ENCODE results near the gene PDZK1. TPM values are rescaled to one million over a fixed set of nuclear protein-coding genes. Genes with fewer than 3 reads are reported as not detected.
A peak's percentile ranks its signal among the peaks of the same experiment; 100 is the strongest.
"Not testable (repeated sequence)": the region's sequence is repeated elsewhere in the genome, so short reads cannot be mapped to it uniquely, and the experiment has no call there.

Gene PDZK1
- total and polyA plus RNA-seq, 9 donors = 0.21 to 13.4 (median 0.83) TPM; not detected in 2

- Histone ChIP-seq H3K4me3 (no peak overlapping the region), H3K9me3 (no peaks in the 10 kb centered on the region), H3K4me1 (ENCODE audit: insufficient read depth) (no peaks in the 10 kb centered on the region), H3K27ac (no peak overlapping the region), H3K36me3 (no peaks in the 10 kb centered on the region), H3K27me3 (no peaks in the 10 kb centered on the region)
- DNase-seq = no peak
- intact Hi-C loops (cut with DNase I) = no loop called here
- WGBS, 3 donors = 84 to 88% (median 86%) methylated on average over 5 of the region's 5 CpGs
- TF ChIP-seq EP300 (IDR thresholded peaks at IDR 0.05) (no peak), POLR2A (IDR thresholded peaks at IDR 0.05) (no peak), CTCF (IDR thresholded peaks at IDR 0.05) (no peak)
These were observed 22.7 kb upstream of the PDZK1 start for GRCh38 chr1:145729666-145730436.

- Histone ChIP-seq H3K27ac (no peak overlapping the region), H3K9me3 (no peaks in the 10 kb centered on the region), H3K4me1 (ENCODE audit: insufficient read depth) (no peaks in the 10 kb centered on the region), H3K36me3 (no peaks in the 10 kb centered on the region), H3K4me3 (no peak overlapping the region), H3K27me3 (no peaks in the 10 kb centered on the region)
- WGBS, 3 donors = 51 to 56% (median 53%) methylated on average over 5 of the region's 5 CpGs
- intact Hi-C loops (cut with DNase I) = no loop called here
- DNase-seq = no peak
- TF ChIP-seq POLR2A (IDR thresholded peaks at IDR 0.05) (no peak), EP300 (IDR thresholded peaks at IDR 0.05) (no peak), CTCF (IDR thresholded peaks at IDR 0.05) (no peak)
These were observed 22.0 kb upstream of the PDZK1 start for GRCh38 chr1:145729196-145729595.

GRCh38 chr1:145726193-145726592 is 19.0 kb upstream of the PDZK1 start:
- H3K4me1 ChIP-seq (ENCODE audit: insufficient read depth); DNase-seq; H3K27ac ChIP-seq; H3K4me3 ChIP-seq; H3K27me3 ChIP-seq; intact Hi-C loops (cut with DNase I); H3K9me3 ChIP-seq; H3K36me3 ChIP-seq: not testable (repeated sequence)
- WGBS, 3 donors = 95 to 99% (median 96%) methylated on average over 5 of the region's 5 CpGs

GRCh38 chr1:145720878-145721671 is 13.9 kb upstream of the PDZK1 start:
- DNase-seq = peak; percentile 41 to 79 (median 67)
- H3K27me3 ChIP-seq = no peaks in the 10 kb centered on the region
- H3K36me3 ChIP-seq = no peaks in the 10 kb centered on the region
- 9 to 11% (median 11%) methylated on average over 41 to 47 of the region's 47 CpGs for WGBS, 3 donors
- H3K9me3 ChIP-seq = no peaks in the 10 kb centered on the region
- peaks cover 3% of the 10 kb centered on the region for H3K4me1 ChIP-seq (ENCODE audit: insufficient read depth)
- TF ChIP-seq CTCF (IDR thresholded peaks at IDR 0.05) (peak; percentile 63 to 72 (median 63)), EP300 (IDR thresholded peaks at IDR 0.05) (no peak)
- peak overlapping the region; percentile 31 for H3K4me3 ChIP-seq
- intact Hi-C loops (cut with DNase I) = no loop called here
- no peak overlapping the region for H3K27ac ChIP-seq

- no peaks in the 10 kb centered on the region for H3K27me3 ChIP-seq
- TF ChIP-seq POLR2A (IDR thresholded peaks at IDR 0.05) (no peak), CTCF (IDR thresholded peaks at IDR 0.05) (no peak), EP300 (IDR thresholded peaks at IDR 0.05) (no peak)
- H3K4me1 ChIP-seq (ENCODE audit: insufficient read depth) = peaks cover 3% of the 10 kb centered on the region
- 54 to 64% (median 54%) methylated on average over 5 of the region's 5 CpGs for WGBS, 3 donors
- no peaks in the 10 kb centered on the region for H3K36me3 ChIP-seq
- no peaks in the 10 kb centered on the region for H3K9me3 ChIP-seq
- no peak for DNase-seq
- no peak overlapping the region for H3K27ac ChIP-seq
- no peak overlapping the region for H3K4me3 ChIP-seq
- intact Hi-C loops (cut with DNase I) = no loop called here
These were observed 13.3 kb upstream of the PDZK1 start for GRCh38 chr1:145720556-145720877.

Measured in ovary (tissue), 9 donors.